GM21381 (cell line): ENCODE data around the gene FRMD3.

Experiments
- ATAC-seq: cut with Tn5 transposase; IDR thresholded peaks from one replicate; pipeline ENCODE4 v1.9.1; 2021; ENCODE audit warnings: mild to moderate bottlenecking, moderate library complexity; ENCODE audit not compliant: unreplicated experiment

The FRMD3 gene

GRCh38 chr9:83197591-83197990 lies 340.6 kb downstream of the FRMD3 start:
- no peak for ATAC-seq

- no peak for ATAC-seq
These were observed 341.3 kb downstream of the FRMD3 start for GRCh38 chr9:83196946-83197345.
